ENCODE results near the gene CCDC180.

DNA sequence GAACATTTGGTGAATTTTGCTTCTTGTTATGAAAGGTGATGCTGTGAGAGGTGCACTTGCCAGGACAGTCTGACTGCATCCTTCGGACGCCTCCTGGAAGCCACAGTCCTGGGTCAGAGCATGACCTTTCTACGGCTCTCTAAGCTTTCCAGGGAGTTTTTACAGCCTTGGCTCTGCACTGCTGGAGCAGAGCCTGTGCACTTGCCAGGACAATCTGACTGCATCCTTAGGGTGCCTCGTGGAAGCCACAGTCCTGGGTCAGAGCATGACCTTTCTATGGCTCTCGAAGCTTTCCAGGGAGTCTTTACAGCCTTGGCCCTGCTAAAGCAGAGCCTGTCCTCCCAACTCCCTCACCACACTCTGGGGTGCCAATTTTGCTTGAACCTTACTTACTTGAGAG, 49.6 kb downstream of the CCDC180 start:
- TF ChIP-seq TAF1 (IDR thresholded peaks at IDR 0.05; ENCODE audit: borderline replicate concordance, insufficient read depth, low read length) (no peak), POLR2AphosphoS5 (IDR thresholded peaks at IDR 0.05; ENCODE audit: low read depth, low read length) (no peak)

Measured in PFSK-1 (cell line).